CD4-positive, alpha-beta T cell treated with Interferon alpha-2 for 1 hour (primary cell): ENCODE results near the gene SH3PXD2A.
"Not testable (repeated sequence)": the region's sequence is repeated elsewhere in the genome, so short reads cannot be mapped to it uniquely, and the experiment has no call there.

Experiments used
- DNase-seq, 2 donors: peaks; one replicate each; pipeline ENCODE4 v3.0.0-alpha.2; 2020 to 2022

The SH3PXD2A gene

DNA sequence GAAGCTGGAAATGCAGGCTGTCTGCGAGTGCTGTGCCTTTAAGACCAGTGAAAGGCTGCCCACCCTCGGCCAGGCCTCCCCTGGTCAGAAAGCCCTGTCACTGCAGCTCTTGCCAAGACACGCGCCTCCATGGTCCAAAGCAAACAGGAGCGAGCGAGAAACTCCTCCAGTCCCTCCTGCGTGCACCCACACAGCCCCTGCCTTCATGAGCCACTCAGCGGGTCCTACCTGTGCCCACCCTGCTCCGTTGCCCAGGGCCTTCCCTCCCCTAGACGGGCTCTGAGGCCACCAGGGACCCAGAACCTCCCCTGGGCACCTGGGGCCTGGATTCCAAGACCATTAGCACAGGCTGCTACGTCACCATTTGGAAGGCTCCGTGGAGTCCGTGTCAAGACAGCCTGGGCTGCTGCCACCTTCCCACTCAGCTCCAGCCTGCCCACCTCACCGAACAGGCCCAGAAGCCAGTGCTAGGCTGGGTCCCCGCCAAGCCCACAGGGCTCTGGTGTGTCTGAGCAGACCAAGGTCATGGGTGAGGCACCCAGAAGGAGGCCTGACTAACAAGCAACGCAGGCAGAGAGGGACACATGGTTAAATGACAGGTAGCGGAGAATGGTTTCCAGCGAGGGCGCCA, 217.3 kb downstream of the SH3PXD2A start:
- DNase-seq = no peak

DNA sequence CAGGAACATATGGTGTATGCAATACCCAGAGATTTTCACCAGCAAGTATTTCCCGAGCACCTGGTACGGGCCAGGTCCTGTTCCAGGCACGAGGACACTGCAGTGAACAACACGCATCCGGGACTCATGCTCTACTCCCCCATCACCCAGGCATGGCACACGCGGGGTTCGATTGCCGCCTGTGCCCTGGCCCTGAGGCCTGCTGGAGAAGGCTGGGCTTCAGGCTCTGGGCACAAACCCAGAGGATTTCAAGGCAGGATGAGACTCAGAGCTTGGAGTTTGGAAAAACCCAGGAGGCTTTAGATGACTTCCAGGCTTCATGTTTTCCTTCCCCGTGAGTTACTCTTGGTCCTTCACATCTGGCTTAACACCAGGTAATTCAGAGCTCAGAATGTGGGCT, 218.4 kb downstream of the SH3PXD2A start:
- DNase-seq = no peak

DNA sequence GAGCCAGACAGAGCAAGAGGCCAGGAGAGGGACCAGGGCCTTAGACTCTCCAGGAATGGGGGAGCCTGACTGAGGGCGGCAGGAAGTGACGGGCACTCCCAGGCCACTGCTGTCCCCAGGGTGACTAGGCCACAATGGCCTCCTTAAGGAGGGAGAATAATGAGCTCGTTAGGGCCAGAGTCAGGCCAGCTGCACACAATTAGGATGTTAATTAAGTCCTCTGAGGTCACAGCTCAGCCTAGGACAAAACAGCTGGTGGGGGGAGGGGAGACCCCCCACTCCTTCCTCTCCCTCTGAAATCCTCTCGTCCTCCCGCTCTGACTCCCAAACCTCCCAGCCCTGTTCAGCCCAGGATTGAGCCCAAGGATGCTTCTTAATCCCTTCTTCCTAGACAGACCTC, 218.9 kb downstream of the SH3PXD2A start:
- DNase-seq = no peak

DNA sequence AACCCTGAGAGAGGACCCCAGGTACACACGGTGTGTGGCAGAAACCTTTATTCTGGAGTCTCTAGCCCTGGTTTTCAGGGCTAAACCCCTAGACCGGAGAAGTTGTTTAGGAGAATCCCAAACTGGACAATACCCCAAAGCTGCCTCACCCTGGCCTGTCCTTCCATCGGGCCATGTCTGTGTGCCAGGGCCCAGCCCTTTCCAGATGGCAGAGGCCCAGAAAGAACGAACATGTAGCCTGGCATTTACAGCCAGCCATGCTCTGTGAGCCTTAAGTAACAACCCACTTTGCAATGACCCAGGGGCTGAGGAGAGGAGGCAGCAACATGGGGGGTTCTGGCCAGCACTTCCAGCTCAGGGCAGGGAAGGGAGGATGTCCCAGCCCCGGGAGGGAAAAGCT, 219.8 kb downstream of the SH3PXD2A start:
- no peak for DNase-seq

DNA sequence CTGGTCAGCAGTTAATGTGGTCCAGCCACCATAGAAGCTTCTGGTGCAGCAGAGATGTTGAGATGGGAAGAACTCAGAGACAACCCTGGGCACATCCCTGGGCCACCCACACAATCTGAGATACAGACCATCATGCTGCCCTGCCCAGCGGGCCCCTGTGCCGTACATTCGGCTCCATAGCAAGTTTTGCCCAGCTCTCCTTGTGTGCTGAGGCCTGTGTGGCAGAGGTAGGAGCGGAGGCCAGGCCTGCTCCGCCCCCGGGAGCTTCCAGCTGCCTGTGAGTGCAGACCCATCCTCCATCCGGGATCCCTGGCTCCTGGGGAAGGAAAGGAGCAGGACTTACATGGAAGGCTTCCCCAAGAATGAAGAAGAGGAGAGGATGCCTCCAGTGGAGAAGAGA, 221.5 kb downstream of the SH3PXD2A start:
- no peak for DNase-seq

DNA sequence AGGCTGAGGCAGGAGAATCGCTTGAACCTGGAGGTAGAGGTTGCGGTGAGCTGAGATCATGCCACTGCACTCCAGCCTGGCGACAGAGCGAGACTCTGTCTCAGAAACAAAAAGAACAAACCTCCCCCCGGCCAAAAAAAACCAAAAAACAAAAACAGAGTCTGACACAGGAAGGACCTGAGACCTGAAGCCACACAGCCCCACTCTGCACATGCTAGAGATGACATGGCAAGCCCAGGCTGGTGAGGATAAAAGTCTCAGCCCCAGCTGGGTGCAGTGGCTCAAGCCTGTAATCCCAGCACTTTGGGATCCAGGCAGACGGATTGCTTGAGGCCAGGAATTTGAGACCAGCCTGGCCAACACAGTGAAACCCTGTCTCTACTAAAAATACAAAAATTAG, 222.5 kb downstream of the SH3PXD2A start:
- DNase-seq = not testable (repeated sequence)

GRCh38 chr10:103632247-103632642, 223.1 kb downstream of the SH3PXD2A start:
- DNase-seq = no peak

GRCh38 chr10:103630156-103630555, 225.2 kb downstream of the SH3PXD2A start:
- DNase-seq = no peak

- no peak for DNase-seq
Observed at GRCh38 chr10:103629581-103629980, 225.8 kb downstream of the SH3PXD2A start.

DNA sequence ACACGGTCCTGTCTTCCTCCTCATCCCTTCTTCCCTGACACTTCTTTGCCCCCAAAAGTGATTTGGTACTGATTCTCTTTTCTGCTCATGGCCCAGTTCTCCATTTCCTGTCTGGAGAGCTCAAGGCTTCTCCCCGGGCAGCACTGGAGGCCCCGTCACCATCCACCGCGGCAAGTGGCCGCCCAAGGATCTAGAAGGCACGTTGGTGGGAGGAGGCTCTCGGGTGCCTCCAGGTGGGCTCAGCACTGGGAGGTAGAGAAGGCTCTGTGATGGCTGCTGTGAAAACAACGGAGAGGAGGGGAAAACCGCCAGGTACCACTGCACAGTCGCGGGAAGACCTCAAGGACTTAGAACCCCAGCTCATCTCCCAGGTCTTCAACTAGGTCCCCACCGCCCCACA, 227.5 kb downstream of the SH3PXD2A start:
- DNase-seq = no peak

- no peak for DNase-seq
Observed at GRCh38 chr10:103627111-103627892, 228.1 kb downstream of the SH3PXD2A start.

- DNase-seq = no peak
Observed at GRCh38 chr10:103626178-103626577, 229.2 kb downstream of the SH3PXD2A start.

GRCh38 chr10:103622935-103623574, 232.3 kb downstream of the SH3PXD2A start:
- no peak for DNase-seq

- no peak for DNase-seq
Observed at GRCh38 chr10:103622286-103622685, 233.1 kb downstream of the SH3PXD2A start.

- no peak for DNase-seq
Observed at GRCh38 chr10:103621783-103622125, 233.6 kb downstream of the SH3PXD2A start.

DNA sequence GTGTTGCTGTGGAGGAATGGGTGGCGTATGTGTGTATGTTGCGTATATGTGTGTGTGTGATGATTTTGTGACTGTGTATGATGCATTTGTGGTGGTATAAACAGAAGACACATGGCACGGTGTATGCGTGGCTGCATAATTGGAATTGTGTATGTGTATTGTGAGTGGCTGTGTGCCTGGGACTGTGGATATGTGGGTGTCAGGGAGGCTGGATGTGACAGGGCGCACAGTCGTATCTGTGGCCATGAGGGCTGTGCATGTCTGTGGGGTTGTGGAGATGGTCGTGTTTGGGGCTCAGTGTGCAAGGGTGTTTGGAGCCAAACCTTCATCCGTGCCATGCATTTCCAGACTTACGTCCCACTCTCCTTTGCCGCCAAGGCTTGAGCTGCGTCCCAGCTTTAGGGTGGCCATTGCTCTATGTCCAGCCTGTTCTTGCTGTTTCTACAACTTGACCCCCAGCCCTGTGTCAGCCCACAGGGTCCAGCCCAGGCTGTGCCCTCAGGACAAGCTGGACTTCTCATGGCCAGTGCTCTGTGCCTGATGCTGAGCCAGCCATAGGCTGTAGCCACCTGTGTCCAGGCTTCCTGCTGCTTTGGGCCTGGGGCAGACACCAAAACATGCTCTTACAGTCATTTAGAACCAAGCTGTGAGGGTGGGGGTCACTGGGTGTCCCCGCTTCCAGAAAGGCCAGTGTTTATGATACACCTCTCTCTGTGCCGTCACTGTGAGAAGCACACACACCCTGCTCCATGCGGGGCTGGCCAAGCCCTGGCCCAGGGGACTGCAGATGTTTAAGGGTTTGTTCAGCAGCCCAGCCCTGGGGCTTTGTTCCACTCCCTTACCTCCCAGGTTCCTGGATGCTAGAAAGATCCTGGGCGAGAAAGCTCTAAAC, 234.2 kb downstream of the SH3PXD2A start:
- no peak for DNase-seq

DNA sequence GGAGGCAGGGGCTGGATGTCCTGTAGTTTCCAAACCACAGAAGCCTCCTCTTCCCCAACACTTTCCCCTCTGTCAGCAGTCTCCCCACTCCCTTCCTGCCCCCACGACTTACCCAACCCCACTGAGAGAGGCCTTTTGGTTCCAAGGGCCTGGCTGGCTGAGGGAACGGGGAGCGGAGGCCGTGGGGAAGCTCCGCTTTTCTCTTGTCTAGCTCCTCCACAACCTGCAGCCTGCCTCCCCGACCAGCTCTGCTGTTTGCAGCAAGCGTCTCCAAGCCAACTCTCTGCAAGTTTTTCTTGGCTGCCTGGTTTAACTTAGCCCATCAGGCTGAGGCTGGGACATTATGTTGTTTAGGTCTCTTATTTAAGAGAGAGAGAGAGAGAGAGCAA, 235.0 kb downstream of the SH3PXD2A start:
- no peak for DNase-seq

DNA sequence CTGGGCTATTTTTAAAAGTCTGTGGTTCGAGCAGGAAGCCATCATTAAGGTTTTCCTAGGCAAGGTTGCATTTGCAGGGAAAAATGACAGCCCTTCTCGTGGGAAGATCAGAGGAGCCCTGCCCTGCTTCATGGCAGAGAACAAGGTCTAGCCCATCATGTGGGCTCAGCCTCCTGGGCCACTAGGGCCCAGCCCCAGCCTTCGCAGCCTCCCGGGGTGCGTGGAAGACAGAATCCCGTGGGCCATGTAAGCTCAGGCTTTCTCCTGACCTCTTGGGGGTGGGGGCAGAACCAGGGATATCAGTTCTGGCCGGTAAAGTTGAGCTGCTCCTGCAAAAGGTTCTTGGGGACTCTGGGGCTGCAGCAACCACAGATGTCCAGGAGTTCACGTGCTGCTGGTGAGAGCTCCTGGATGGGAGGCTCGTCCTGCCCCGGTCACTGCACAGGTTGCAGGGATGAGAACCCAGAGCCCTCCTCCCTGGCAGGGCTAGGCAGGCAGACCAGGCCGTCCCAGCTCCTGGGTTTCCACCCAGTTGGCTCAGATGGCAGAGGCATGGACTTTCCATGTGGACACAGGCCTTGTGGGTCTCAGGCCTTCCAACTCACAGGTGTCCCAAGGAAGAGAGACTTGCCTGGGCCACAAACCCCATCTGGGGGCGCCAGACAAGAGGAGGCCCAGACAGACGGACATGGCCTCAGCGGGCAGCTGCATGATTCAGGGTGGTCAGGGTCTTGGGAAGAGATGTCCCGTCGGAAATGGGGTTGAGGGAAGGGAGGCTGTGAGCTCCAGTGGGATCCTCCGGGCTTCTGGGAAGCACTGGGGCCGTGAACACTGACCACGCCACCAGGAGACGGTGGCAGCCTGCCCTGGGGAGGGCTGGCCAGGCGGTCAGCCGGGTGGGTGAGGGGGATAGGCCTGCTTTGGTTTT, 235.7 kb downstream of the SH3PXD2A start:
- DNase-seq = no peak

DNA sequence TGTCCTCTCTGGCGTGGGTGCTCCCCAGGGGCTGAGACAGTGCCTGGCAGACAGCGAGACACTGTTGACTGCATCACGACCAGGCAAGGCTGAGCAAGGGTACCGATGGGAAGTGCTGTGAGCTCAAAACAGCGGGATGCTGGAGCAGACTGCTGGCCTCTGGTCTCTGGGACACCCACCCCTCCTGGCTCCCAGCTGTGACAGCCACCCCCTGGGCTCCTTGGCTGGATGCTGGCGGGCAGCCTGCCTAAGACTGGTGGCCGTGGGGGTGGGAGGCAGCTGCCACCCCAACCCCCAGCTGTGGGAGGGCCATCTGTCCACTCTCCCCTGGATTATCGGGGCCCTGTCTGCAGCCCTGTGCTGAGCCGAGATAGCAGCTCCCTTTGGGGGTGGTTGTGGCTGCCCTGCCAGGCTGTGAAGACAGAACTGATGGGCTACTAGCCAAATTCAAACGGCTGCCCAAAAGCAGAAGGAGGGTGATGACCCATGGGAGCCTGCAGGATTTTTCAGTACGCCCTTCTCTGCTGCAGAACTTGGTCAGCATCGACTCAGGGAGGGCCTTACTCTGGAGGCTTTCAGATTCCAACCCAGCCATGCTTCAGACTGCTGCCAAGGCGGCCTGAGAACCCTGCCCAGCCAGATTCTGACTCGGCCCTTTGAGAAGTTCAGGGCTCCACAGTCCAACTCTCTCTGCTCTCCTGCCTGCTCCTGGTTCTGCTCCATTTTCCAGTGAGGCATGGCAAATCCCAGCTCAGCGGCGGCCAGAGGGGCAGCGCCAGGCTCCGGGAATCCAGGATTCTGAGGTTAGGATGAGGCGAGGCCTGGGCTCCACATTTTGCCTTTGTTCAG, 236.6 kb downstream of the SH3PXD2A start:
- no peak for DNase-seq

- no peak for DNase-seq
Observed at GRCh38 chr10:103617602-103618385, 237.6 kb downstream of the SH3PXD2A start.
